K562 (cell line): ENCODE measurements around the gene SHB. TPM values are rescaled to one million over a fixed set of nuclear protein-coding genes. Genes with fewer than 3 reads are reported as not detected.

Source experiments
- ATAC-seq: fragments of 200-7000 bp; cut with Tn5 transposase; 3 replicates; pipeline ENCODE4 v1.9.1; 2020; ENCODE audit warnings: moderate library complexity
- BruUV-seq: library from RNA; stranded (reverse); fragments of 400-500 nt; replicated peaks from 2 replicates; lab custom pipeline; 2021; lab: Mats Ljungman, UMichigan
- CTCF ChIA-PET: fragments of 300-600 bp; formaldehyde crosslinking; extraction: SDS; loops from one replicate; lab custom pipeline; 2021; ENCODE audit warnings: low intra/inter-chr PET ratio; lab: Yijun Ruan, JAX
- POLR2A ChIA-PET: fragments of 300-600, 350-650 bp; sonication (Branson Sonifier 250); formaldehyde crosslinking; extraction: SDS; loops from one replicate; lab custom pipeline; 2021; ENCODE audit warnings: antibody characterized with exemption, inconsistent platforms; lab: Yijun Ruan, JAX
- DNase-seq, 4 experiments: peaks; one replicate each; pipeline versions ENCODE4 v3.0.0 to v3.0.0-alpha.2; 2011 to 2018; ENCODE audit warnings: low spot score in 3 of 4, mixed read lengths in 3 of 4; ENCODE audit errors: extremely low read depth in 1 of 4
- FAIRE-seq: peaks from 2 replicates; lab custom pipeline; 2011; peaks lifted over from hg19 to GRCh38; lab: Jason Lieb, UNC
- H2AFZ ChIP-seq: 2 replicates; pipeline ENCODE4 v1.6.0; 2011; ENCODE audit warnings: low read depth, low read length, control low read depth, inconsistent platforms
- H3K27ac ChIP-seq: fragments of 200-600 bp; 3 replicates; pipeline ENCODE4 v1.8.0; 2011; ENCODE audit warnings: low read depth, mild to moderate bottlenecking, control low read depth, inconsistent platforms, low read length, moderate library complexity, mixed read lengths; ENCODE audit errors: extremely low read depth
- H3K27me3 ChIP-seq, 2 experiments: fragments of 300-600 bp in 1 of 2; 2 replicates in 1 of 2; 3 replicates in 1 of 2; pipeline versions ENCODE4 v1.6.0 to v1.8.0; 2011; ENCODE audit warnings: inconsistent platforms in 2 of 2, low read length in 2 of 2, mild to moderate bottlenecking in 1 of 2, mixed read lengths in 1 of 2, moderate library complexity in 1 of 2; ENCODE audit not compliant: control insufficient read depth in 2 of 2, insufficient read depth in 2 of 2
- H3K36me3 ChIP-seq: fragments of 300-600 bp; 3 replicates; pipeline ENCODE4 v1.8.0; 2011; ENCODE audit warnings: mild to moderate bottlenecking, low read length, inconsistent platforms; ENCODE audit not compliant: control insufficient read depth, insufficient read depth
- H3K4me1 ChIP-seq, 2 experiments: fragments of 200-600 bp in 1 of 2; replicated peaks in 1 of 2; 2 replicates in 1 of 2; 3 replicates in 1 of 2; pipeline versions ENCODE4 v1.5.1 to v1.8.0; 2011; ENCODE audit warnings: inconsistent platforms in 2 of 2, low read length in 2 of 2, mild to moderate bottlenecking in 1 of 2, mixed read lengths in 1 of 2, moderate library complexity in 1 of 2; ENCODE audit not compliant: control insufficient read depth in 2 of 2, insufficient read depth in 2 of 2
- H3K4me2 ChIP-seq: 2 replicates; pipeline ENCODE4 v1.6.1; 2011; ENCODE audit warnings: low read length, control low read depth, inconsistent platforms, mixed read lengths; ENCODE audit not compliant: insufficient read depth
- H3K4me3 ChIP-seq: fragments of 200-600 bp; sonication (generic), shearing (Covaris generic); 2 replicates; pipeline ENCODE4 v1.5.1; 2016; ENCODE audit warnings: control low read depth, inconsistent platforms
- H3K79me2 ChIP-seq: fragments of 200-600 bp; 3 replicates; pipeline ENCODE4 v1.8.0; 2011; ENCODE audit warnings: low read length, inconsistent platforms; ENCODE audit not compliant: control insufficient read depth, insufficient read depth
- H3K9ac ChIP-seq, 2 experiments: 2 replicates each; pipeline versions ENCODE4 v1.6.0 to v1.6.1; 2011; ENCODE audit warnings: low read depth in 2 of 2, low read length in 2 of 2, control low read depth in 1 of 2, inconsistent platforms in 1 of 2, mild to moderate bottlenecking in 1 of 2, mixed read lengths in 1 of 2; ENCODE audit not compliant: insufficient read depth in 1 of 2
- H3K9me1 ChIP-seq: one replicate; pipeline ENCODE4 v1.6.0; 2011; ENCODE audit warnings: inconsistent platforms, mild to moderate bottlenecking, low read length, moderate library complexity; ENCODE audit not compliant: control insufficient read depth, insufficient read depth
- H3K9me3 ChIP-seq: replicated peaks from 2 replicates; pipeline ENCODE4 v1.5.1; 2011; ENCODE audit warnings: low read depth, low read length, inconsistent platforms; ENCODE audit not compliant: control insufficient read depth, insufficient read depth
- H4K20me1 ChIP-seq: replicated peaks from 2 replicates; pipeline ENCODE4 v1.6.1; 2011; ENCODE audit warnings: low read length, inconsistent platforms, mixed read lengths; ENCODE audit not compliant: control insufficient read depth, insufficient read depth
- BDP1 ChIP-seq: IDR thresholded peaks from 3 replicates; pipeline ENCODE4 v1.6.1; 2011; ENCODE audit not compliant: insufficient read length, insufficient read depth
- NFIC ChIP-seq: fragments of 450-650 bp; IDR thresholded peaks from 2 replicates; pipeline ENCODE4 v1.6.1; 2017; ENCODE audit warnings: mild to moderate bottlenecking, inconsistent platforms
- RAD21 ChIP-seq, 2 experiments: fragments of 250-450 bp in 1 of 2; fragments of 450-650 bp in 1 of 2; sonication (Bioruptor Pico) in 1 of 2; formaldehyde crosslinking in 1 of 2; IDR thresholded peaks in 1 of 2; conservative IDR thresholded peaks in 1 of 2; 2 replicates each; pipeline versions ENCODE4 v1.4.0 to v1.8.0; 2020 to 2022; ENCODE audit warnings: mild to moderate bottlenecking in 2 of 2, moderate library complexity in 1 of 2
- ZC3H8 ChIP-seq: fragments of 450-650 bp; IDR thresholded peaks from 2 replicates; pipeline ENCODE4 v1.6.1; 2017
- WGBS: fragments of 100-300 bp; shearing (Covaris generic); methylation state at CpG from one replicate; pipeline ENCODE4 v1.1.6; 2016; ENCODE audit warnings: low coverage, mixed read lengths; ENCODE audit not compliant: insufficient coverage; ENCODE audit errors: missing lambda C conversion rate; 5-methylcytosine and 5-hydroxymethylcytosine counted together
- in situ Hi-C: fragments of 300-500 bp; cut with MboI; formaldehyde crosslinking; loops from 4 replicates; pipeline ENCODE4 v1.15.0; 2018; ENCODE audit warnings: inconsistent platforms, mixed read lengths
- intact Hi-C: fragments of 100-400 bp; cut with micrococcal nuclease; formaldehyde crosslinking; loops from 2 replicates; pipeline ENCODE4 v1.14.2; 2022
- polyA plus RNA-seq, 8 experiments: library from polyadenylated mRNA; depleted of rRNA in 4 of 8; stranded (reverse) in 5 of 8; unstranded in 3 of 8; fragments of >200 nt; fragmentation: Nextera tagmentation in 2 of 8; fragmentation: Illumina TruSeq in 1 of 8; extraction: Ambion mirVana in 2 of 8; extraction: Trizol in 1 of 8; gene quantifications; 2 replicates each; pipeline versions ENCODE4 v1.2.1 to v1.2.3, GENCODE V29; 2011 to 2014; ENCODE audit warnings: inconsistent platforms in 1 of 8, missing spikeins in 1 of 8
- total RNA-seq, 7 experiments: library from RNA; depleted of rRNA in 6 of 7; stranded (reverse); fragments of >200 nt in 6 of 7; fragmentation: Illumina TruSeq in 2 of 7; extraction: Trizol in 2 of 7; gene quantifications; 2 replicates each; pipeline versions ENCODE4 v1.2.1 to v1.2.3, GENCODE V29; 2011 to 2021; ENCODE audit warnings: low replicate concordance in 1 of 7
- TF ChIP-seq, protein P1 (sequence below): fragments of 250-450 bp; sonication (Bioruptor Pico); IDR thresholded peaks from 2 replicates; pipeline ENCODE4 v1.4.0; 2020
- TF ChIP-seq, protein P2 (sequence below), 3 experiments: IDR thresholded peaks in 2 of 3; conservative IDR thresholded peaks in 1 of 3; 2 replicates each; pipeline ENCODE4 v1.5.1; 2011 to 2012; ENCODE audit warnings: low read length in 3 of 3, mild to moderate bottlenecking in 3 of 3, control low read depth in 2 of 3, improper control_type of control experiment in 1 of 3, inconsistent platforms in 1 of 3, low read depth in 1 of 3, mixed read lengths in 1 of 3, moderate library complexity in 1 of 3; ENCODE audit not compliant: insufficient read depth in 2 of 3

SHB gene
- total and polyA plus RNA-seq, 9 of the 15 experiments (the other 6 are each of a cell fraction or from before 2014, with no cell fraction given), result 0.78 to 16.0 (median 5.3) TPM

DNA sequence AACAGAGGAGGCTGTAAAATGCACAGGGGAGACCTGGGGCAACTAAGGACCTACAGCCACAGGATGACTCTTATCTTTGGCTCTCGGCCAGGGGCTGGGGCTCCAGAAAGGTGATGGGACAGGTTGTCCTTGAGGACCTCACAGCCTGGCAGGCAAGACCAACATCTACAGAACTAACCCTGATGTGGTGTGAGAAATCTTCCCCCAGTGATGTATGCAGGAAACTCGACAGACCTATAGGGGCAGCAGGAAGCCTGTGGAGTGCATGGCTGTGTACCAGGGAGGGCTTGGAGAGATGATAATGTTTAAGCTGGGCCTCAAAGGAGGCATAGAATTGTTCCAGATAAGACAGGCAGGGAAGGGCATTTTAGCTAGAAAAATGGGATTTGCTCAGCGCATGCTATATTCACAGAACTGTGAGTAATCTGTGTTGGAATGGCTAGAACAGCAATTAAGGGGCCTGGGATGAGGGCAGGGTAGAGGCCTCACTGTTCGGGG lies 96.6 kb downstream of the SHB start:
- WGBS, result 62% methylated on average over 4 of the region's 4 CpGs
- H3K4me2 ChIP-seq, result no peak overlapping the region
- H3K79me2 ChIP-seq, result no peaks in the 10 kb centered on the region
- no peak overlapping the region for H2AFZ ChIP-seq
- intact Hi-C loops, result loop anchor here (5.0 kb wide), 1 partner anchor 115 kb away; no protein-coding TSS in a partner anchor
- ChIA-PET CTCF (no interaction called here), POLR2A (no interaction called here)
- H3K9me3 ChIP-seq, result no peaks in the 10 kb centered on the region
- peak in 1 of 2 experiments; percentile 27; a peak in 2 of 4 replicates for TF ChIP-seq RAD21 (CRISPR knock-in tag; conservative IDR thresholded peaks at IDR 0.05 in 1 of 2, IDR thresholded peaks at IDR 0.05 in 1 of 2)
- TF ChIP-seq ZC3H8, result no peak
- peak; percentile 76 for TF ChIP-seq NFIC
- TF ChIP-seq, protein P1, sequence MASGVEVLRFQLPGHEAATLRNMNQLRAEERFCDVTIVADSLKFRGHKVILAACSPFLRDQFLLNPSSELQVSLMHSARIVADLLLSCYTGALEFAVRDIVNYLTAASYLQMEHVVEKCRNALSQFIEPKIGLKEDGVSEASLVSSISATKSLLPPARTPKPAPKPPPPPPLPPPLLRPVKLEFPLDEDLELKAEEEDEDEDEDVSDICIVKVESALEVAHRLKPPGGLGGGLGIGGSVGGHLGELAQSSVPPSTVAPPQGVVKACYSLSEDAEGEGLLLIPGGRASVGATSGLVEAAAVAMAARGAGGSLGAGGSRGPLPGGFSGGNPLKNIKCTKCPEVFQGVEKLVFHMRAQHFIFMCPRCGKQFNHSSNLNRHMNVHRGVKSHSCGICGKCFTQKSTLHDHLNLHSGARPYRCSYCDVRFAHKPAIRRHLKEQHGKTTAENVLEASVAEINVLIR (CRISPR knock-in tag), result no peak
- TF ChIP-seq, protein P2, sequence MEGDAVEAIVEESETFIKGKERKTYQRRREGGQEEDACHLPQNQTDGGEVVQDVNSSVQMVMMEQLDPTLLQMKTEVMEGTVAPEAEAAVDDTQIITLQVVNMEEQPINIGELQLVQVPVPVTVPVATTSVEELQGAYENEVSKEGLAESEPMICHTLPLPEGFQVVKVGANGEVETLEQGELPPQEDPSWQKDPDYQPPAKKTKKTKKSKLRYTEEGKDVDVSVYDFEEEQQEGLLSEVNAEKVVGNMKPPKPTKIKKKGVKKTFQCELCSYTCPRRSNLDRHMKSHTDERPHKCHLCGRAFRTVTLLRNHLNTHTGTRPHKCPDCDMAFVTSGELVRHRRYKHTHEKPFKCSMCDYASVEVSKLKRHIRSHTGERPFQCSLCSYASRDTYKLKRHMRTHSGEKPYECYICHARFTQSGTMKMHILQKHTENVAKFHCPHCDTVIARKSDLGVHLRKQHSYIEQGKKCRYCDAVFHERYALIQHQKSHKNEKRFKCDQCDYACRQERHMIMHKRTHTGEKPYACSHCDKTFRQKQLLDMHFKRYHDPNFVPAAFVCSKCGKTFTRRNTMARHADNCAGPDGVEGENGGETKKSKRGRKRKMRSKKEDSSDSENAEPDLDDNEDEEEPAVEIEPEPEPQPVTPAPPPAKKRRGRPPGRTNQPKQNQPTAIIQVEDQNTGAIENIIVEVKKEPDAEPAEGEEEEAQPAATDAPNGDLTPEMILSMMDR (IDR thresholded peaks at IDR 0.05 in 2 of 3, conservative IDR thresholded peaks at IDR 0.05 in 1 of 3; ENCODE audit: insufficient read depth in 2 of 3, low read depth in 1 of 3, low read length in 3 of 3), result peak; percentile 15 to 38 (median 30); a peak in 4 of 6 replicates
- TF ChIP-seq BDP1, result no peak
- peak; percentile 62 for ATAC-seq
- DNase-seq, result peak in 1 of 4 experiments; percentile 34
- peak; percentile 40 for FAIRE-seq
- no peak overlapping the region for H3K4me3 ChIP-seq
- H3K9ac ChIP-seq, result no peak overlapping the region
- H3K27ac ChIP-seq, result no peak overlapping the region
- H4K20me1 ChIP-seq, result peaks cover 19% of the 10 kb centered on the region
- H3K27me3 ChIP-seq, result no peaks in the 10 kb centered on the region
- peaks cover 4% of the 10 kb centered on the region; the same call in 2 of the 3 replicates for H3K36me3 ChIP-seq
- H3K9me1 ChIP-seq, result peaks cover 16% of the 10 kb centered on the region
- no TSS peak for BruUV-seq
- in situ Hi-C loops, result no loop called here
- peaks cover 15 to 25% of the 10 kb centered on the region in 2 experiments for H3K4me1 ChIP-seq
